Right kidney (tissue), 9 donors: ENCODE data around the gene GNGT2.

Source experiments
- DNase-seq: peaks from one replicate; pipeline ENCODE4 v3.0.0-alpha.2; 2016
- long read RNA-seq, 8 donors: transcript quantifications; one replicate each; lab custom pipeline, GENCODE V29; 2026

Gene GNGT2
- long read RNA-seq, donor 1, partial matches to known transcripts: 0 of 1 reads
- long read RNA-seq, donor 1, other reads (novel, unspliced or antisense): 0 of 1 reads
- long read RNA-seq, donor 2: 0 reads
- long read RNA-seq, donor 3: 0 reads
- long read RNA-seq, donor 4: 0 reads
- long read RNA-seq, donor 5, partial matches to known transcripts: 0 of 1 reads
- long read RNA-seq, donor 5, other reads (novel, unspliced or antisense): 0 of 1 reads
- long read RNA-seq, donor 6, partial matches to known transcripts: 0 of 1 reads
- long read RNA-seq, donor 6, other reads (novel, unspliced or antisense): 0 of 1 reads
- long read RNA-seq, donor 7: 0 reads
- long read RNA-seq, donor 8, partial matches to known transcripts: 0 of 1 reads
- long read RNA-seq, donor 8, other reads (novel, unspliced or antisense): 0 of 1 reads

DNA sequence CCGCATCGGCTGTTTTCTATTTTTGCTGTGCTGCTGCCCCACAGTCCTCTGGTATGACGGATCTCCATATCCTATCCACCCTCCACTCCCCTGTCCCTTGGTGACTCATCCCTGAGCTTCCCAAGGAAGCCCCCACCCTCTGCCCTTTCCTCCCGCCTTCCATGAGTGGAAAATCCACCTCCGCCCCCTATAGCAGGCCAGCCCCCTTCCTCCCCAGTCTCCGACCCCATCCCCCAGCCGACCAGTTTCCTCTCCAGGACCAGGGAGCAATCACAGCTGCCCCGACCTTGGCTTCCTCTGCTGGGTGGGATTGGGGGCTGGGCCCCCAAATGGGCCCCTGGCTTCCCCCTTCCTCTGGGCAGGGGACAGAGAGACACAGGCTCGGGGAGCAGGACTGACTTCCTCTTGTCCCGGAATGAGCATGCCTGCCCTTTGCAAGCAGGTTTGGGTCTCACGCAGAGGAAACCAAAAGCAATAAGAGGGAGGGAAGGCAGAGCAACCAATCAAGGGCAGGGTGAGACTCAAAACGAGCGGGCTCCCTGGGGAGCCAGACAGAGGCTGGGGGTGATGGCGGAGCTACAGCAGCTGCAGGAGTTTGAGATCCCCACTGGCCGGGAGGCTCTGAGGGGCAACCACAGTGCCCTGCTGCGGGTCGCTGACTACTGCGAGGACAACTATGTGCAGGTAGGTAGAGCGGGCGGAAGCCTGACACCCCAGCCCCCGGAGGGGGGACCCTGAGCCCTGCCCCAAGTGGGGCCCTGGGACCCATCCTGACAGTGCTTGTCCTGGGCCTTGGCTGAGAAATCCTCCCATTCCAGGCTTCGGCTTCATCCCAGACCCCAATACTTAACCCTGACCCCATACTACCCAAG lies at the start of gene GNGT2, which contains the start of gene ABI3:
TSS of gene GNGT2 (minus strand) at position 417 of the 872 bp plus-strand sequence. CDS start 3,152 bp downstream, outside the sequence.
TSS of gene ABI3 (plus strand) at position 550 of the 872 bp plus-strand sequence. CDS start at position 568, 18 bp downstream.
- DNase-seq: peak; percentile 45

DNA sequence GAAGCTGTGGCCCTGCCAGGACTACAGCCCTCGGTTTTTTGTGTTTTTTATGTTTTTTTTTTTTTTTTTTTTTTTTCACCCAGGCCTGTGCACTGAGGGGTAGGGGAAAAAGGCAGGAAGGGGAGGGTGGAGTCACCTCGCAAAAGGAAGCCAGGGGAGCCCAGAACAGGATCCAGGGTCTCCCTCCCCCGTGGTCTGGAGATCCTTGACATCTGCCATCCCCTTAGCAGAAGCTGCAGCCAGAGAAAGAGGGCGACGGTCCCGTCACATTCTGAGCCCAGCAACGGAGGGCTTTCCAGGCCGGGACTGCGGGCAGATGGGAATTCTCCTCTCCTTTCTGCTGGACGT lies 49.3 kb upstream of the GNGT2 start:
- no peak for DNase-seq

DNA sequence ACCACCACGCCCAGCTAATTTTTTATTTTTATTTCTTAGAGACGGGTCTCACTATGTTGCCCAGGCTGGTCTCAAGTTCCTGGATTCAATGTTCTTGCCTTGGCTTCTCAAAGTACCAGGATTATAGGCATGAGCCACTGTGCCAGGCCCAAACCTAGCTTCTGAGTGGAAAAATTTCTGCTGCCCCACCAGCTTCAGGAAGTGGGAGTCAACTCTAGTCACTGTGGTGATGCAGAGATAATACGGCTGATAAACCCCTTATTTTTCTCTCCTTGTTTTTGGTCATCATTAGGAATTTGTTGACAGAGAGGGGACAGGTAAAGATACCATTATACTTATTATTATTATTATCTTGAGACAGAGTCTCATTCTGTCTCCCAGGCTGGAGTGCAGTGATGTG lies 48.0 kb upstream of the GNGT2 start:
- no peak for DNase-seq

DNA sequence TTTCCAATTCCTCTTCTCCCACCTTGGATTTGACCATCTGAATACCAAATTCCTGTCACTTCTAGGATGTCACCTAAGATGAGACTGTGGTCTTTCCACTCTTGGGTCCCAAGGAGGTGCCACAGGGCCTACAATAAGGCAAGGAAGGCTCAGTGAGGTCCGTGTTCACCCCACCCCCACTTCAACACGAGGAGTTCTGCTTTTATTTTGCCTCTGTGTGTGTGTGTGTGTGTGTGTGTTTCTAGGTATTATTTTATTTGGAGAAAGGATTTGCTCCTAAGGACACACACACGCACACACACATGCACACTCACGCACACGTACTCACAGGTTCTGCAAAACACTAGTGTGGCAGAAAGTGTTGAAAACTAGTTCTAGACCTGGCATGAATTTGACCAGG lies 44.8 kb upstream of the GNGT2 start:
- DNase-seq: no peak

DNA sequence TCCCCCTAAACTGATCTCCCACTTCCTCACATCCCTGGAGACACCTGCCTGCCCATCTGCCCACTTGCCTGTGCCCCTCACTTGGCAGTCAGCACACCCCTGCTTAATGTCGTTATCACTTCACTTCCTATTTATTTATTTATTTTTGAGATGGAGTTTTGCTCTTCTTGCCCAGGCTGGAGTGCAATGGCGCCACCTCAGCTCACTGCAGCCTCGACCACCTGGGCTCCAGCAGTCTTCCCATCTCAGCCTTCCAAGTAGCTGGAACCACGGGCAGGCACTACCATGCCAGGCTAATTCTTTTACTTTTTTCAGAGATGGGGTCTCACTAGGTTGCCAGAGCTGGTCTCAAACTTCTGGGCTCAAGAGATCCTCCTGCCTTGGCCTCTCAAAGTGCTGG lies 43.7 kb upstream of the GNGT2 start:
- no peak for DNase-seq

DNA sequence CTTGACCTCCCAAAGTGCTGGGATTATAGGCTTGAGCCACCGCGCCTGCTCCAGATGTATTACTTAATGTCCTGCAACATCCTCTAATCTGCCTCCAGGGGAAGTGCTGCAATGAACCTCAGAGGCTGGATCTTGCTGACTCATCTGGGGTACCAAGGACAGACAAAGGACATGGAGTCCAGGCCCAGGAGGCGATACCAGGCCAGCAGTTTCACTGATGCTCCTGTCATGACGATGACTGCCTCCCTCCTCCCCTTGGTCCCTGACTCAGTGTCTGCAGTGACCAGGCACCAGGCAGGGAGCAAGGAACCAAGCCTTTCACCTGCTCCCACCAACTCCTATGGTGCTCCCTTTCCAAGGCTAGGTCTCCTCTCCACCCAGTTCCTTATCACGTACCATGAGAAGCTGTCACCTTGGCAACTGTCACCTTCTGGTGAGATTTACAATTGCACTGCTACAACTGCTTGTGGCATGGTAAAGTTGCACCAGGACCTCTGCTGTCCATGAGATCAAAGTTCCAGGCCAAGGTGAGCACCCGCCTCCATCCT lies 41.8 kb upstream of the GNGT2 start:
- DNase-seq: no peak

DNA sequence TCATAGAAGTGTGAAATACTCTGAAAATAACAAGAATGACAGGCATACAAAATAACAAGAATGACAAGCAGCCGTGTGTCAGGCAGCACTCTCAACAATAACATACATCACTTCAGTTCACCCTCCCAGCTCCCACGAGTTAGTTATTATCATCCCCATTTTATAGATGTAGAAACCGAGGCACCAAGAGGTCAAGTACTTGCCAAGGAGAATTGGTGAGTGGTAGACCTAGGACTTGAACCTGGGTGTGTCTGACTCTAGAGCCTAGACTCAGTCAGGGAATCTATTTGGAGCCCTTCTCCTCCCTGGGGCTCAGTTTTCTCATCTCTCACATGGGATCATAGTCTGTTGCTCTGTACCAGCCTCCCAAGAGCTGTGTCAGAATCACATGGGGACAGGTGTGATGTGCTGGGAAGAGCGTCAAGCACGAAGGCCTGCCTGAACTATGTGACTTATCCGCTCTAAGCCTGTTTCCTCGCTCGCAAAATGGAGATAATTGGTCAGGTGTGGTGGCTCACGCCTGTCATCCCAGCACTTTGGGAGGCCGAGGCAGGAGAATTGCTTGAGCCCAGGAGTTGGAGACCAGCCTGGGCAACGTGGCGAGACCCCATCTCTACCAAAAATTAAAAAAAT lies 39.6 kb upstream of the GNGT2 start:
- no peak for DNase-seq

DNA sequence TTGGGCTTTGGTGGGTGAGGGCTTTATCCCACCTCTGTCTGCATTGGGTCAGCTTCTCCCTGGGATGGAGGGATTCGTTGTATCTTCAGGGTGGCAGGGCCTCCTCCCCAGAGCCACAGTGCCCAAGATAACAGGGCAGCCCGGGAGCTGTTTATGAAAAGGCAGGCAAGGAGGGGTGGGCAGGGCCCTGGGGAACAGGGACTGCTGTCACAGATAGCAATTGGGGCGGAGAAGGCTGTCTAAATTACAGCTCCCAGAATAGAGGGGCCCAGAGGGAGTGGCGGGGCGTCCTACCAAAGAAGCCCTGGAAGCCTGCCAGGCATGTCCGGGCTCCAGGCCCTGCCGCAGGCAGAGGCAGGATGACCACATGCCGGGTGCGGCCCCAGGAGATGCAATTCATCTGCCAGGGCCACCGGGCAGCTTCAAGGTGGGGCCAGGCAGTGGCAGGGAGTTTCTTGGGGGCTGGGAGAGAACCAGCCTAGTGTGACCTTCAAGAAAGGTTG lies 39.0 kb upstream of the GNGT2 start:
- DNase-seq: no peak

DNA sequence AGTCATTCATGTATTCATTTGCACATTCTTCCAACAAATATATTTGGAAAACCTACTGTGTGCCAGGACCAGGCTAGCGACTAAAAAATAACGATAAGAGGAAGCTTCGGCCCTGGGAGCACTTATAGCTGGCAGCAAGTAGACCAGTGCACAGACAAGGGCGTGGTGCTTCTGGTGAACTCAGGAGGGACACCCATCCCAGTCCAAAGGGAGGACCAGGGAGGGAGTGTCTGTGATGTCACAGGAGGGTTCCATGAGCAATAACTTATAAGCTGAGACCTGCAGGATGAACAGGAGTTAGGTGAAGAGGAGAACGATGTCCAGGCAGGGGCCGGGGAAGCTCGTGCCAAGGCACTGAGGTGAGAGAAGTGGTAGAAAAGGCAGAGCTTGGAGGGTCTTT lies 37.6 kb upstream of the GNGT2 start:
- DNase-seq: no peak

DNA sequence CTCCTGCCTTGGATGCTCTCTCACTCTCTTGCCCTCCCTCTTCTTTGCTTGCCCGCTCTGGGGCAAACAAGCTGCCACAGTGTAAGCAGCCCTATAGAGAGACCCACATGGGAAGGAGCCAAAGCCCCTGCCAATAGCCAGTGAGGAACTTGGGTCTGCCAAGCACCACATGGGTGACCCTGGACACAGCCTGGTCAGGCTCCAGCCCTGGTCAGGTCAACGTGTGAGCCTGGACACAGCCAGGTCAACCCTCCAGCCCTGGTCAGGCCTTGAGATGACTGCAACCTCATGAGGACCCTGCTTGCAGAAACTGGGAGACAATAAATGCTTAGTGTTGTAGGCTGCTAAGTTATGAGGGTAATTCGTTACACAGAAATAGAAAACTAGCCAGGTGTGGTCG lies 34.5 kb upstream of the GNGT2 start:
- no peak for DNase-seq

DNA sequence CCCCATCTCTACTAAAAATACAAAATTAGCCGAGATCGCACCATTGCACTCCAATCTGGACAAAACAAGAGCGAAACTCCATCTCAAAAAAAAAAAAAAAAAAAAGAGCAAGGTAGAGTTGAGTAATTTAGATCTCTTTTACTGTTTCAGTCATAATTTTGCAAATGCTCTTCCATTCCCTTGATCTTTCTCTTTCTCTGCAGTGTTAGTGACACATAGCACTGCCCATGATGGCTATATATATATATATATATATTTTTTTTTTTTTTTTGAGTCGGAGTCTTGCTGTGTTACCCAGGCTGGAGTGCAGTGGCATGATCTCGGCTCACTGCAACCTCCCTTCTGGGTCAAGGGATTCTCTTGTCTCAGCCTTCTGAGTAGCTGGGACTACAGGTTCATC lies 32.4 kb upstream of the GNGT2 start:
- DNase-seq: no peak

DNA sequence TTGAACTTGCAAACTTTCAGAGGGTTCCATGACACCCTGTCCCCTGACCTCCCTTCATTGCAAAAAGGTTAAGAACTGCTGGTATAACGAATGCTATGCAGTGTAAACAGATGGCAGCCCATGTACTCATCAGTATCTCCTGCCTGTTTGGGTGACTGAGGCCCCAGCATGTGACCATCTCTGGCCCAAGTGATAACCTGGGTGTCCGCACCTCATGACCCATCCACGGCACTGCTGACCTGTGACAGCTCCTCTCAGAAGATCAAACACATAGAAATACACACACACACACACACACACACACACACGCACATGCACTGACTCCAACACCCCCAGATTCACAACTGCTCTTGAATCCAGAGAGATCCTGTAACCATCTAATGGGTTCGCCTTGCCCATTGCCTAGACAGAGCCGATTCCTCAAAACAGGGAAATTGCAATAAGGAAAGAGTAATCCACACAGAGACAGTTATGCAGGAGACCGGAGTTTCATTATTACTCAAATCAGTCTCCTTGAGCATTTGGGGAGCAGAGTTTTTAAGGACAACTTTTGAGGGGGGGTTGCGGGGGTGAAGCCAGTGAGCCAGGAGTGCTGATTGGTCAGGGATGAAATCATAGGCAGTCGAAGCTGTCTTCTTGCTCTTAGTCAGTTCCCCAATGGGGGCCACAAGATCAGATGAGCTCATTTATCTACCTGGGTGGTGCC lies 31.5 kb upstream of the GNGT2 start:
- DNase-seq: no peak

DNA sequence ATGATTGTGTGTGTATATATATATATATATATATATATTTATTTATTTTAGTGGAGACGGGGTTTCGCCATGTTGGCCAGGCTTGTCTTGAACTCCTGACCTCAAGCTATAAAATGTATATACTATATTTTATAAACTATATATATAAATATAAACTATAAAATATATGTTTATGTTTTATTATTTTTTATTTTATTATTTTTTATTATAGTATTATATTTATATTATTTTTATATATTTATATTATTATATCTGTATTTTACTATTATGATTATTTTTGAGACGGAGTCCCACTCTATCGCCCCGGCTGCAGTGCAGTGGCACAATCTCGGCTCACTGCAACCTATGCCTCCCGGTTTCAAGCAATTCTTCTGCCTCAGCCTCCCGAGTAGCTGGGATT lies 30.7 kb upstream of the GNGT2 start:
- DNase-seq: no peak

DNA sequence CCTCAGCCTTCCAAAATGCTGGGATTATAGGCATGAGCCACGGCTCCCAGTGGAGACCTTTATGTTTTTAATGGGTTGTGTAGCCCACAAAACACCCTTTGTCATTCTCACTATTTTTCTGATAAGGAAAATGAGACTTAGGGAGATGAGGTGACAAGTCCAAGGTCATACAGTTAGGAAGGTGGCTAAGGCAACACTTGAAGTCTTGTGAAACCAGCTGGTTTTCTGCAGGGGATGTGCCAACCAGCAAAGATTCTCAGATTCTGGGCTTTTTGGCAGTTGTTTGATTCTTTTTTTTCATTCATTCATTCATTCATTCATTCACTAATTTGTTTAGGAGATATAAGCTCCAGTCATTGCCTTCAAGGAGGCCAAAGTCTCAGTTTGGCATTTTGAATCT lies 30.2 kb upstream of the GNGT2 start:
- no peak for DNase-seq

DNA sequence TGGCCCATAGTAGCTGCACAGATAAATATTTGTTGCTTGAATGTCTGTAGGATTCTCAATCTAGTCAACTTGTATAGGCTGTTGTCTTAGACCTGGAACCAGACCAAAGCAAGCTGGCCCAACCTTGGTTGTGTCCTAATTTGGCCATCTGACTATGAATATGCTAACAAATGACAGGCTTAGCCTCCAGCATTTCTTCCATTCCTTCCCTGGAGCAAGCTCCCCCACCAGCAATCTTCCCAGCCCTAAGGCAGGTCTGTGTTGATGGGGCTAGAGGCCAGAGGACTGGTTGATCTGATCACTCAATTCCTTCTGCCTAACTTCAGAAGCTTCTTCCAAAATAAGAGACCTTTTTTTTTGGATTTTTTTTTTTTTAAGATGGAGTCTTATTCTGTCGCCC lies 29.6 kb upstream of the GNGT2 start:
- DNase-seq: no peak

DNA sequence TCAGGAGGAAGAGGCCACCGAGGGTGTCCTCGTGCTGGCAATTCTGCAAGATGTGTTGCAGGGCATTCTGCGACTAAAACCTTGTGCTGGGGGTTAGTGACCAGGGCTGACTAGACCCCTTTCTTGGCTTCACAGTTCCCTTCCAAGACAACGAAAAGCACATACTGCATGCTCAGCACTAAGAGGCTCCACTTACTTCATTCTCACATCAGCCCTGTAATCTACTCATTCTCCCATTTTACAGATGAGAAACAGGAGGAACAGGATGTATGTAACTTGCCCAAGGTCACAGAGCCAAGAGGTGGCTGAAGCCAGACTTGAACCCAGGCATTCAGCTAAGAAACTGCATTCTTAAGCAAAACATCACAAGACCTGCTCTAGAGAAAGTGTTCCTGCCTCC lies 25.5 kb upstream of the GNGT2 start:
- no peak for DNase-seq

DNA sequence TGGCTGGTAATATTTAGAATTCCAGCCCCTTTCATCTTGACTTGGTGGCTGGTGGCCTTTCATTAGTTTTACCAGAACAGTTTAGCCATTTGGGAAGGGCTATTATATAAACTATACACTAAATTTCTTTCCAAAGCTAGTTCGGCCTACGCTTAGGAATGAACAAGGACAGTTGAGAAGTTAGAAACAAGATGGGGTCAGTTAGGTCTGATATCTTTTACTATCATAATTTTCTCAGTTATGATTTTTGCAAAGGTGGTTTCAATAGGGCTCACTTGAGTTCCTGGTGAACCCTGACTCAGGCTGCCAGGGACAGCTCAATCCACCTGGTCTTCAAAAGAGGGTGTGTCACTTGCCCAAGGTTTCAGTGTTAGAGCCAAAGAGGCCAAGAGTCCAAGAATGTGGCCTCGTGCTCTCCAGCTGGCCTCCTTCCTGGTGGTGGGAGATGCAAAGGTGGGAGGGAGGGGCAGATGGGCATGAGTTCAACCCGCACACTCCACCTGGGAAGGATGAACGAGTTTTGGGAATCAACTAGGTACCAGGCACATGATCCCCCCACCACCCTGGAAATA lies 24.2 kb upstream of the GNGT2 start:
- DNase-seq: no peak

DNA sequence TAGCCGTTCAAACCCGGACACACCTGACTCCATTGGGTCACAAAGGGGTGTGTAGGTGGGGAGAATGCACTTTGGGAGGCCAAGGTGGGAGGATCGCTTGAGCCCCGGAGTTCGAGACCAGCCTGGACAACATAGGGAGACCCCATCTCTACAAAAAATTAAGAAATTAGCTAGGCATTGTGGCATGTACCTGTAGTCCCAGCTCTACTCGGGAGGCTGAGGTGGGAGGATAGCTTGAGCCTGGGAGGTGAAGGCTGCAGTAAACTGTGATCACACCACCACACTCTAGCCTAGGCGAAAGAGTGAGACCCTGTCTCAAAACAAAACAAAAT lies 21.2 kb upstream of the GNGT2 start:
- no peak for DNase-seq

DNA sequence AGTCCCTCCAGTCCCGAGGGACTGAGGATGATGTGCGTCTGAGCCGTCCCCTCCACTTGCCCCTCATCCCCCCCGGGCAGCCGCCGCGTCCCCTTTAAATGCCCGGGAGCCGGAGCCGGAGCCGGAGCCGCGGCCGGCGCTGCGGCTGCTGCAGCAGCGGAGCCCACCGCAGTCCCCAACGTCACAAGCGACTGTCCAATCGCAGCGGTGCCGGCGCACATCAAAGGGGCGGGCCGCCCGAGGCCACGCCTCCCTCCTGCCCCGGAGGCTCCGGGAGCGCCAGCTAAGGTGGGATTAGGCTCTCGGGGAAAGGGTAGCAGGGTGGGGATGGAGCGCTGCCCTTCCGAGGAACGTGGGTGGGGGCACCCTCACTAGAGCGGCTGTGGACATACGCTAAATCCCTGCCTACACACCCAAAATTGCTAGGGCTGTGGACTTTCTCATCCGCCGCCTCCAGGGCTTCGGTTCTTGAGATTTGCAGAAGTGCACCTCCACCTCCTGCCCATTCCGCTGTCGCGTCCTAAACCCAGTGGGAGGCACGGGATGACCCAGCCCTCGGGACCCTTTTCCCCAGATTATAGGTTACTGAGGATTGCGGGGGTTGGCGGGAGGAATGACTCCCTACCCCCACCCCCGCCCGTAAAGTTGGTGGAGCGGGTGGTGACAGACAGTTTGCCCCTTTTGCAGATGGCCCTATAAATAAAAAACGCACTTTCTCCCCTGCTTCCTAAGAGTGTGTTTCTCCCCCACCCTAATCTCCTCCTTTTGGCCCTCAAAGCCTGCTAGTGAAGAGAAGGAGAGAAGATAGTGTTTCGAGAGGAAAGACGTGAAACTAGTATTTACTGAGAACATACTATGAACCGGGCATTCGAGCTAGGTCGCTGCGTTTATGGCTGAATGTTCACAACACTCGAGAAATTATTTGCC lies 20.5 kb upstream of the GNGT2 start, which contains the start of gene PHOSPHO1:
TSS of gene PHOSPHO1 (minus strand) at position 152 of the 927 bp plus-strand sequence. CDS start 4,096 bp downstream, outside the sequence.
- peak; percentile 88 for DNase-seq
